Upper lobe of left lung (tissue), 4 donors: Measurements from ENCODE around the gene IL1RAPL1.

Experiments used
- CTCF ChIP-seq, 6 experiments: fragments of 450-650 bp in 4 of 6; fragments of 200-600 bp in 2 of 6; sonication (generic) in 2 of 6; IDR thresholded peaks; one replicate each; pipeline ENCODE4 v1.5.1; 2016 to 2019; ENCODE audit warnings: antibody characterized with exemption in 6 of 6
- EP300 ChIP-seq, 4 donors: sonication (generic); formaldehyde crosslinking; IDR thresholded peaks; one replicate each; pipeline ENCODE4 v1.5.1; 2017; ENCODE audit warnings: antibody characterized with exemption in 4 of 4, control low read depth in 2 of 4
- POLR2A ChIP-seq, 4 donors: fragments of 450-650 bp; IDR thresholded peaks; one replicate each; pipeline ENCODE4 v1.5.1; 2016 to 2017; ENCODE audit warnings: antibody characterized with exemption in 4 of 4, mild to moderate bottlenecking in 2 of 4
- POLR2AphosphoS5 ChIP-seq, 2 donors: sonication (generic); formaldehyde crosslinking; IDR thresholded peaks; one replicate each; pipeline ENCODE4 v1.5.1; 2017; ENCODE audit warnings: antibody characterized with exemption in 2 of 2

- TF ChIP-seq CTCF (IDR thresholded peaks at IDR 0.05) (no peak), POLR2A (IDR thresholded peaks at IDR 0.05) (no peak), POLR2AphosphoS5 (IDR thresholded peaks at IDR 0.05) (no peak), EP300 (IDR thresholded peaks at IDR 0.05) (no peak)
Observed at GRCh38 chrX:29275928-29276327, 688.7 kb downstream of the IL1RAPL1 start.
